GM12892 (cell line): ENCODE data around the gene SLC29A2.

Source experiments
- DNase-seq: peaks from one replicate; pipeline ENCODE4 v3.0.0; 2011; ENCODE audit not compliant: insufficient read length
- FAIRE-seq: peaks from 2 replicates; lab custom pipeline; 2011; peaks lifted over from hg19 to GRCh38; lab: Jason Lieb, UNC
- POLR2A ChIP-seq: IDR thresholded peaks from 2 replicates; pipeline ENCODE4 v1.6.1; 2011; ENCODE audit warnings: low read depth, low read length, control low read depth
- POLR2AphosphoS5 ChIP-seq: IDR thresholded peaks from 2 replicates; pipeline ENCODE4 v1.6.1; 2011; ENCODE audit warnings: low read depth, low read length, control low read depth
- TAF1 ChIP-seq: IDR thresholded peaks from 2 replicates; pipeline ENCODE4 v1.6.1; 2011; ENCODE audit warnings: low read depth, mild to moderate bottlenecking, control low read depth, low read length, borderline replicate concordance

Gene SLC29A2

GRCh38 chr11:66317322-66317722 lies 54.2 kb downstream of the SLC29A2 start:
- TF ChIP-seq POLR2AphosphoS5, result no peak
- no peak for TF ChIP-seq TAF1
- TF ChIP-seq POLR2A, result no peak
- FAIRE-seq, result no peak
- no peak for DNase-seq

- TF ChIP-seq POLR2A (no peak), TAF1 (no peak), POLR2AphosphoS5 (no peak)
- DNase-seq, result no peak
Measured at GRCh38 chr11:66316849-66317251, 54.7 kb downstream of the SLC29A2 start, which contains the start of gene CD248. Gene CD248 (minus strand): TSS chr11:66317044. CDS start chr11:66317027, 17 bp downstream.

GRCh38 chr11:66315921-66316811 lies 55.4 kb downstream of the SLC29A2 start:
- DNase-seq, result no peak

More at GRCh38 chr11:66316849-66317251, 54.7 kb downstream of the SLC29A2 start, which contains the start of gene CD248:
- FAIRE-seq, result no peak

GRCh38 chr11:66315498-66315885 lies 56.1 kb downstream of the SLC29A2 start:
- TF ChIP-seq TAF1, result no peak
- TF ChIP-seq POLR2AphosphoS5, result no peak
- no peak for TF ChIP-seq POLR2A
- DNase-seq (no peak), FAIRE-seq (no peak)

More at GRCh38 chr11:66315921-66316811, 55.4 kb downstream of the SLC29A2 start:
- no peak for FAIRE-seq
- TF ChIP-seq POLR2A (no peak), POLR2AphosphoS5 (no peak), TAF1 (no peak)

GRCh38 chr11:66314561-66315497 lies 56.7 kb downstream of the SLC29A2 start:
- FAIRE-seq (no peak), DNase-seq (no peak)
- TF ChIP-seq POLR2AphosphoS5, result no peak
- no peak for TF ChIP-seq TAF1
- TF ChIP-seq POLR2A, result no peak

GRCh38 chr11:66314186-66314501 lies 57.4 kb downstream of the SLC29A2 start:
- no peak for DNase-seq
- FAIRE-seq, result no peak
- no peak for TF ChIP-seq TAF1
- TF ChIP-seq POLR2AphosphoS5, result no peak
- no peak for TF ChIP-seq POLR2A

GRCh38 chr11:66313321-66314185 lies 58.0 kb downstream of the SLC29A2 start:
- FAIRE-seq, result no peak
- TF ChIP-seq POLR2AphosphoS5, result no peak
- no peak for TF ChIP-seq POLR2A
- no peak for TF ChIP-seq TAF1
- no peak for DNase-seq

- FAIRE-seq (no peak), DNase-seq (peak; percentile 97)
- TF ChIP-seq TAF1 (no peak), POLR2A (no peak), POLR2AphosphoS5 (no peak)
Measured at GRCh38 chr11:66312549-66313320, 58.8 kb downstream of the SLC29A2 start.
